C4-2B (cell line): ENCODE results near the gene TNFAIP8.

ENCODE experiments used
- H3K27ac ChIP-seq: fragments of 450-650 bp; 2 replicates; pipeline ENCODE4 v1.5.1; 2017
- ZFX ChIP-seq: fragments of 450-650 bp; IDR thresholded peaks from 2 replicates; pipeline ENCODE4 v1.6.1; 2017
- TF ChIP-seq, protein P1 (sequence below): fragments of 450-650 bp; conservative IDR thresholded peaks from 2 replicates; pipeline ENCODE4 v1.5.1; 2017; ENCODE audit warnings: mild to moderate bottlenecking

The TNFAIP8 gene

GRCh38 chr5:119388619-119389190, 32.9 kb downstream of the TNFAIP8 start:
- TF ChIP-seq ZFX: no peak
- TF ChIP-seq, protein P1, sequence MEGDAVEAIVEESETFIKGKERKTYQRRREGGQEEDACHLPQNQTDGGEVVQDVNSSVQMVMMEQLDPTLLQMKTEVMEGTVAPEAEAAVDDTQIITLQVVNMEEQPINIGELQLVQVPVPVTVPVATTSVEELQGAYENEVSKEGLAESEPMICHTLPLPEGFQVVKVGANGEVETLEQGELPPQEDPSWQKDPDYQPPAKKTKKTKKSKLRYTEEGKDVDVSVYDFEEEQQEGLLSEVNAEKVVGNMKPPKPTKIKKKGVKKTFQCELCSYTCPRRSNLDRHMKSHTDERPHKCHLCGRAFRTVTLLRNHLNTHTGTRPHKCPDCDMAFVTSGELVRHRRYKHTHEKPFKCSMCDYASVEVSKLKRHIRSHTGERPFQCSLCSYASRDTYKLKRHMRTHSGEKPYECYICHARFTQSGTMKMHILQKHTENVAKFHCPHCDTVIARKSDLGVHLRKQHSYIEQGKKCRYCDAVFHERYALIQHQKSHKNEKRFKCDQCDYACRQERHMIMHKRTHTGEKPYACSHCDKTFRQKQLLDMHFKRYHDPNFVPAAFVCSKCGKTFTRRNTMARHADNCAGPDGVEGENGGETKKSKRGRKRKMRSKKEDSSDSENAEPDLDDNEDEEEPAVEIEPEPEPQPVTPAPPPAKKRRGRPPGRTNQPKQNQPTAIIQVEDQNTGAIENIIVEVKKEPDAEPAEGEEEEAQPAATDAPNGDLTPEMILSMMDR: no peak
- H3K27ac ChIP-seq: peak overlapping the region; percentile 33; the same call in 1 of the 2 replicates

DNA sequence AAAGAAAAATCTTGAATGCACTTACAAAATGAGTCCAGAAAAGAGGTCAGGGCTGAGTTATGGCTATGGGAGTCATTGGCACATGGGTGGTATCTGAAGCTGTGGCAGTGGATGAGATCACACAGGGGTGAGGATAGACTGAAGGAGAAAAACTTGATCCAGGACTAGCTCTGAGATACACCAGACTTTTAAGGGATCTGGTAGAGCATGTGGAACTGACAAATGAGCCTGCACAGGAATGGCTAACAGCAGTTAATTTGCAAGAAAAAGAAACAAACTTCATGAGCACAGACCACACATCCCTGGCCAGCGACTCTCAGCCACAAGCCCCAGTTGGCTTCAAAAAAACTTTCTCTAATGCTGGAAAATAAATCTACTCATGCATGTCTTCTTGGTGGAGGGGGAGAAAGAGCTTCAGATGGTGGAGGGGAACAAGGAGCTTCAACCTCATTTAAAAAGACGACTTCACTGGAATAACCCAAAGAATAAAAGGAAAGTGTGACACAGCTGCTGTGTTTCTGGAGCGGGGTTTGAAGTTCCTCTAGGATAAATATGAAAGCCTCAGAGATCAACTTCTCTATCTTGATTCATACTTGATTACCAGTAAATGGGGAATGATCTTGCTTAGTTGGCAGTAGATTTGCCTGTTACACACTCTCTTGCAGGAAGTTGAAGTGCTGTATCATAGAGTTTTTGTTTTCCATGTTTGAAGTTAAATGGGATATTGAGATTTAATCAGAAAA, 33.6 kb downstream of the TNFAIP8 start:
- H3K27ac ChIP-seq: no peak overlapping the region
- TF ChIP-seq, protein P1: no peak
- TF ChIP-seq ZFX: no peak

DNA sequence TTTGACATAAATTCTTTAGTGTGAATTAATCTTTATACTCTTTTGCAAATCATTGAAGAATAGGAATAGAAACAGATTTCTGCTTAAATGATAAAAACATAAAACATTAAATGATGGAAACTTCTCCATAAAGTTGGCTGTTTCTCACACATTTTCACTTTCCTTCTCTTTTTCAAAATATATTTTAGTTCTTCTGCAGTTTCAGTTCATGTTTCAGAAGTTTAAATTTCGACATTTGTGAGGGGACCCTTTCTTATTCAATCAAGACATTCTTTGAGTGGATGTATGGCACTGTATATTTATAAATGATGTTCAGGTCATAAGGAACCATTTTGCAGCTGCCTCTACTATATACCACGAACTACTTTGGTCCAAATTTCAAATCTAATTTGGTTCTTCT, 34.6 kb downstream of the TNFAIP8 start:
- no peak overlapping the region for H3K27ac ChIP-seq
- no peak for TF ChIP-seq ZFX
- TF ChIP-seq, protein P1: no peak

GRCh38 chr5:119393201-119393691, 37.4 kb downstream of the TNFAIP8 start:
- no peak overlapping the region for H3K27ac ChIP-seq
- TF ChIP-seq, protein P1: no peak
- no peak for TF ChIP-seq ZFX

DNA sequence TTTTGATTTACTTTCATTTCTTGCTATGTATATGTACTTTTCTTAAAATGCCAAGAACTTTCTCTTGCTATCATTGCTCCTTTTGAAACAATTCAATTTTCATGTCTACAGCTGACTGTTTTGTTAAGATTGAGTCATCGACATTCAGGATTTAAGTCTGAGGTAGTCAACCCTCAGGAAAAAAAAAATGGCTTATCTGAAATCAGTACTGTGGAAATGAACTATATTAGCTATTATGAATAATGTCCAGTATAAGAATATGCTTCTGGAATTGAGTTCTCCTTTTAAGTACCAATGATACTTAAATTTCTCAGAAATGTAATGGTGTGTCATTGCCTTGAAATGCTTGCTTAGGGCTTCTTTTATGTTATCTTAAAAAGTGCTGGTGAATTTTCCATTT, 37.9 kb downstream of the TNFAIP8 start:
- TF ChIP-seq ZFX: no peak
- TF ChIP-seq, protein P1: no peak
- H3K27ac ChIP-seq: no peak overlapping the region

DNA sequence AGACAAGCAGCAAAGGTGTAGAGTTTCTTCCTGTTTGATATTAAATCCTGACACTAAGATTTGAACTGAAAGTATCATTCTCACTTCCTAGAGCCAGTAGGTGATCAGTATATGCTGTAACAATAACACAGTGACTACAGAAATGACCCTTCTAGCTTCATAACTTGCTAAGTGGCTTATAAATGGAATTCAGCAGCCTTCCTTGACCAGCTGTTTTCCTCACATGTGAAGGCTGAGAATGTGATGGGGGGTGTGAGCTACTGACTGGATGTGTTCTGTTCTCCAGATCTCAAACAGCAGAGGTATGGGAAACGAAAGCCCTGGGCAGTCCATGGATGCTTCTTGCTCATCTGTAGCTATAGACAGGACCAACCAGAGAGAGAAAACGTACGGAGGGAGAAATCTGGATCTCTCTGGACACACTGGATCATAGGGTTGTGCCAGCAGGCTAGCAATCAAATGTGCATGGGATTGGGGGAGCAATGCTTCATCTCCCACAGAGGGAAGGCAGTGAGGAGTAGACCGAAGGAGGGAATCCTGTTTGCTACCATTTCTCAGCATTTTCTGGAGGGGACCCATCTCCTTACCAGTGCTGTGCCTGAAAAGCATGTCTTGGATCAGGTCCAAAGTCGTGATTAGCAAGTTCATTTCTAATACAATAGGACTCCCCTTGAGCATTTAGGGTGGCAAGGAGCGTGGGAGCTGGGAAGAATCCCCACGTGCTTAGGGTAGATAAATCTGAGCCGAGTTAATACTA, 39.4 kb downstream of the TNFAIP8 start:
- TF ChIP-seq, protein P1: no peak
- TF ChIP-seq ZFX: no peak
- no peak overlapping the region for H3K27ac ChIP-seq
